EL (cell line): ENCODE data around the gene ATPAF1.
A peak's percentile ranks its signal among the peaks of the same experiment; 100 is the strongest.

Experiments
- DNase-seq: peaks from one replicate; pipeline ENCODE4 v3.0.0-alpha.2; 2016

The ATPAF1 gene

GRCh38 chr1:46613661-46614603 lies 54.2 kb downstream of the ATPAF1 start:
- peak; percentile 59 for DNase-seq

GRCh38 chr1:46612937-46613660 lies 55.1 kb downstream of the ATPAF1 start:
- no peak for DNase-seq

- peak; percentile 74 for DNase-seq
Measured at GRCh38 chr1:46611691-46612221, 56.4 kb downstream of the ATPAF1 start.

- DNase-seq = no peak
Measured at GRCh38 chr1:46607345-46608130, 60.6 kb downstream of the ATPAF1 start.

GRCh38 chr1:46606255-46606965 lies 61.8 kb downstream of the ATPAF1 start:
- DNase-seq = no peak

- DNase-seq = no peak
Measured at GRCh38 chr1:46605232-46605631, 62.9 kb downstream of the ATPAF1 start.

GRCh38 chr1:46603858-46604549 lies 64.2 kb downstream of the ATPAF1 start, which contains the start of gene MKNK1:
Gene MKNK1, minus strand, starts transcription at chr1:46604268. Its CDS starts 20,941 bp downstream, at chr1:46583327.
- DNase-seq = peak; percentile 95

- peak; percentile 11 for DNase-seq
Measured at GRCh38 chr1:46603481-46603857, 64.7 kb downstream of the ATPAF1 start.

- DNase-seq = no peak
Measured at GRCh38 chr1:46601257-46602007, 66.7 kb downstream of the ATPAF1 start.

GRCh38 chr1:46599059-46599970 lies 68.8 kb downstream of the ATPAF1 start:
- DNase-seq = no peak

- DNase-seq = no peak
Measured at GRCh38 chr1:46596846-46597245, 71.3 kb downstream of the ATPAF1 start.

GRCh38 chr1:46596036-46596435 lies 72.1 kb downstream of the ATPAF1 start:
- no peak for DNase-seq

- no peak for DNase-seq
Measured at GRCh38 chr1:46595127-46595526, 73.0 kb downstream of the ATPAF1 start.

GRCh38 chr1:46594063-46594462 lies 74.1 kb downstream of the ATPAF1 start:
- DNase-seq = no peak

GRCh38 chr1:46592823-46593222 lies 75.3 kb downstream of the ATPAF1 start:
- DNase-seq = no peak

GRCh38 chr1:46589529-46589928 lies 78.6 kb downstream of the ATPAF1 start:
- DNase-seq = no peak

GRCh38 chr1:46587069-46587468 lies 81.1 kb downstream of the ATPAF1 start:
- no peak for DNase-seq

- DNase-seq = no peak
Measured at GRCh38 chr1:46585312-46585938, 82.7 kb downstream of the ATPAF1 start.

GRCh38 chr1:46583494-46583893 lies 84.7 kb downstream of the ATPAF1 start:
- DNase-seq = no peak
